GM21526 (cell line): ENCODE results near the gene SFSWAP.
"Not testable (repeated sequence)": the region's sequence is repeated elsewhere in the genome, so short reads cannot be mapped to it uniquely, and the experiment has no call there.

ENCODE experiments used
- ATAC-seq: cut with Tn5 transposase; IDR thresholded peaks from one replicate; pipeline ENCODE4 v1.9.1; 2021; ENCODE audit warnings: moderate library complexity; ENCODE audit not compliant: unreplicated experiment, low FRiP score

SFSWAP gene

DNA sequence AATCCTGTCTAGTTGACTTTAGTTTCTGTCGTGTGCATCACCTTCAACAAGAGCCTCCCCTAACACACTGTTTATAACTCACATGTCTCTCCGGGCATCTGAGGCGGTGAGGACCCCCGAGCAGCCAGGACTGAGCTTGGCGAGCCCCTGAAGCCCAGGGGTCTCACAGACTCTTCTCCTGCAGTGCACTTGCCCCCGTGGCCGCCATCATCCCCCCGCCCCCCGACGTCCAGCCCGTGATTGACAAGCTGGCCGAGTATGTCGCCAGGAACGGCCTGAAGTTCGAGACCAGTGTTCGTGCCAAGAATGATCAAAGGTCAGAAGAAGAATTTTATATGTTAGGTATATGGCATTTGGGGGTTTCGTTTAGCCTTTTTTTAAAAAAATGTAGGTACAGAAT is 43.3 kb downstream of the SFSWAP start:
- no peak for ATAC-seq

DNA sequence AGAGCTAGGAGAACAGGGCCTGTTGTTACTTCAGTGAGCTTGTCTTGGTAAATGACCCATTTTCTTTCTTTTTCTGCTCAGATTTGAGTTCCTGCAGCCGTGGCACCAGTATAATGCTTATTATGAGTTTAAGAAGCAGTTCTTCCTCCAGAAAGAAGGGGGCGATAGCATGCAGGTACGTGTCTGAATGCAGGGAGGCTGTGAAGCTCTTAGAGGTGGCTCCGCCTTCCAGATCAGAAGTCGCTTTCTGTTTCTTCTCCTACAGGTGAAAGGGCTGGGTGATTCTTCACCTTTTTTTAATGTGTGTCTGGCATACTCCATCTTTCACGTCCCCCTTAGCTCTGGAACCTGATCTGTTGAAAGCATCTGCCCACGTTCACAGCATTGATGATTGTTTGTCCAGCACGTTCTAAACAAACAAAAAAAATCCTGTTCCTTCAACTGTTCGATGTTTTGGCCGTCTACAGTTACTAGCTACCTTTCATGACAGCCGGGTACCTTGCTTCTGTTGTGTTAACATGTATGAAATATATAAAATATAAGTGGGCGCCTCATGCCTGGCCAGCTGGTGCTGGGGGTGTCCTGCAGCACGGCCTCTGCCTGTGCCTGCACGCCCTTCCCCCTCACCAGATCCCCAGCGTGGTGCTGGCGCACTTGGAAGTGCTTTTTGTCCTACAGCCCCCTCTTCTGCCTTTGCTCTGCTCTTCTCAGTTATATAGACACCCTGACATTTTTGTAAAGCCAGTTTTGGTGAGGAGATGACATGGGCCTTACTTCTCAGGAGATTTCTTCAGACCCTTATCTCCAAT is 44.6 kb downstream of the SFSWAP start:
- no peak for ATAC-seq

DNA sequence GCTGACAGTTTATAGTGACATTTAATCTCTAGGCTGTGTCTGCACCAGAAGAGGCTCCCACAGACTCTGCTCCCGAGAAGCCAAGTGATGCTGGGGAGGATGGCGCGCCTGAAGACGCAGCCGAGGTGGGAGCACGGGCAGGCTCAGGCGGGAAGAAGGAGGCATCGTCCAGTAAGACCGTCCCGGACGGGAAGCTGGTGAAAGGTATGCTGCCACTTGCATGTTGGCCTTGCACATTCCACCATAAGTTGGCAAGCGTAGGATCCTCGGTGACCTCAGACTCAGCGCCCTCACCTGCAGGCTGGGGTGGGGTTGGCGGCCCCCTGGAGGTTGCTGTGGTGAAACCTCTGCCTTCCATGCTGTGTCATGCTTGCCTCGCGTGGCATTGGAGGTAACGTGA is 45.6 kb downstream of the SFSWAP start:
- ATAC-seq: no peak

DNA sequence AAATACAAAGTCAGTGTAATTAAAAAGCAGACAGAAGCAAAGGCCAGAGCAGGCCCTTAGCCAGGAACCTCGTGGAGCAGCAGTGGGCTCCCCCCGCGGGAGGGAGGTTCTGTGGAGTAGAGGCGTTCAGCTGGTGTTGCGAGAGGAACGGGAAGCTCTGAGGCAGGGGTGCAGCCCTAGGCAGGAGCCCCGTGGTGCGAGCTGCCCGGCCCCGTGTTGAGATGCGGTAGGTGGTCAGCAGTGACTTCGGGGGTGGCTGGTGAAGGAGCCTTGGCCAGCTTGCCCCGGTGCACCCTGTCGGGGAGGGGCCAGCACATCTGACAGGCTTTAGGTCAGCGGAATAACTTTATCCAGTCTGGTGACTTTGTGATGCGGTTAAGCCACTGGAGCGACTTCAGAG is 46.2 kb downstream of the SFSWAP start:
- ATAC-seq: no peak

DNA sequence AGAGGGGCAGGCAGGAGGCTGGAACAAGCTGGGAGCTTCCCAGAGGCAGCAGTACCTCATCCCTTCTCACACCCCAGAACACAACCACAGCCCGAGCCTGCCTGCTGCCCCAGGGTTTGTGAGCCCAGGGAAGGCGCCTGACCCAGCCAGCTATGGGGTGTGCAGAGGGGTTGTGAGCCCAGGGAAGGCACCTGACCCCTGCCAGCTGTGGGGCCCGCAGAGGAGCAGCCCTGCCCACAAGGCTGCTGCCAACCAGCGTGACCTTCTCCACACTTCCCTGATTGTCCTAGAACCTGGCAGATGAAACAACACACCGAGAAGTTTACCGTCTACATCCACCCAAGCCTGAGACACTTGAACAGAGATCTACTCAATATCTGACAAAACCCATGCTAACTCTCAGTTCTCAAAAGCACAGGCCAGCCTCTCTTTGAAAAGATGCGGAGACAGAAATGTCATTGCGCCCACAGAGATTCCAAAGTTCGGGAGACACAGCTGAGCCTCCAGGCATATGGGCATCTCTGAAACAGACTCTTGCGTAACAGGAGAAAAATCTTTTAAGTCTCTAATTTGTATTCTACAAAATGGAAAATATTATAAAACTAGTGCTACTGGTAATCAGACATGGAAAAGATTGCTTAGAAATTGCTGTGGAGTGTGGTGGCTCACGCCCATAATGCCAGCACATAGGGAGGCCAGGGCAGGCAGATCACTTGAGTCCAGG is 47.3 kb downstream of the SFSWAP start:
- ATAC-seq: no peak

DNA sequence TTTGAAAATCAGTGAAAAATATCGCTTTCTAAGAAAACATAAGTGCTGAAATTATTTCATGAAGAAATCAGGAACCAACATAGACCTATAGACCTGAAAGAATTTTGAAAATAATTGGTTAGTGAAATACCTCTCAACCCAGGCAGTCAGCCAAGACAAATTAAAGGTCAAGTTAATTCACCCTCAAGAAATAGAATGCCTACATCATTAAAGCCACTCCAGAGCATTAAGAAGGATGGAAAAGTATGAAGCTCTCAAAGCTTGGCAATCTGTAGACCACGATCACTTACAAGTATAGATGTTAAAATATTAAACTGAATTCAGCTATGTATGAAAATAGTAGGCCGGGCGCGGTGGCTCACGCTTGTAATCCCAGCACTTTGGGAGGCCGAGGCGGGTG is 48.3 kb downstream of the SFSWAP start:
- no peak for ATAC-seq

DNA sequence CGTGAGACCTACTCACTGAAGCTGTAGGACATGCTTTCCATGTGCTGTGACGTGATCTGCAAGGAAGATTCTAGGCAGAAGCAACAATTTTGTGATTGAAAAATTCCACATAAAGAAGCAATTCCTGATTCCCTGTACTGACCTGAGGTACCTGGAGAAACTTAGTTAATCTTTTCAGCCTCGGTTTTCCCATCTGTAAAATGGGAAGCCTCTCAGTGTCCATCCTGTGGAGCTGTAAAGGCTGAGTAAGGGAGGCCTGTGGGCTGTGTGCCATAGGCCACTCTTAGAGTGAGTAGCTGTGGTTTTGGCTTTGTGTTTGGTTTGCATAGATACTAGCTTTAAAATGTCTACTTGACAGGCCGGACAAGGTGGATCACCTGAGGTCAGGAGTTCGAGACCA is 50.7 kb downstream of the SFSWAP start:
- no peak for ATAC-seq

DNA sequence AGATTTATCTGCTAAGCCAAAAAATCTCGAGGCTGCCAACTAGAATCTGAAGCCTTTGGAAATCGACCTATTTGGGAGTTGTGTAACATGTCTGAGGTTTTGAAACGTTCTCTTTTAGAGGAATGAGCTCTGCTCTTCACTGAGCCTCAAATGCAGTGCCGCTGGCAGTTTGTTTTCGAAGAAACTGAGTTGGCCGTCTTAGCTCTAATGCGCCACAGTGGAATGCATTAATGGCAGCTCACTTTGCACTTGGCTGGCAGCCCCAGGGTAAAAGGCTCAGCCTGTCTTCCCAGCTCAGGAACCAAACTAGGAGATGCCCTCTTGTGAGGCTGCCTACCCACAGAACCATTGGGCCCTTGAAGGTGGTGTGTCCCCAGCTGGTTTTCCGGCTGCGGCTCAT is 53.8 kb downstream of the SFSWAP start:
- no peak for ATAC-seq

DNA sequence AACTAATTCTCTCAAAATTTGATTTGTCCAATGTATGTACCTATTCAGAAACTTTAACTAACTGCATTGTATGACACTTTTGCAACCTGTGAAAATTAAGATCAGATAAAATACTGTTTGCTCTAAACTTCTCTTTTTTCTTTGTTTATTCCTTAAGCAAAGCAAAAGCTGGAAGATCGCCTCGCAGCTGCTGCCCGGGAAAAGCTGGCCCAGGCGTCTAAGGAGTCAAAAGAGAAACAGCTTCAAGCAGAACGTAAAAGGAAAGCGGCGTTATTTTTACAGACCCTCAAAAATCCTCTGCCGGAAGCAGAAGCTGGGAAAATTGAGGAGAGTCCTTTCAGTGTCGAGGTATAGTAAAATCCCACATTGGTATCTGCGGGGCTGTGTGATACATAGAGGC is 55.1 kb downstream of the SFSWAP start:
- ATAC-seq: no peak

DNA sequence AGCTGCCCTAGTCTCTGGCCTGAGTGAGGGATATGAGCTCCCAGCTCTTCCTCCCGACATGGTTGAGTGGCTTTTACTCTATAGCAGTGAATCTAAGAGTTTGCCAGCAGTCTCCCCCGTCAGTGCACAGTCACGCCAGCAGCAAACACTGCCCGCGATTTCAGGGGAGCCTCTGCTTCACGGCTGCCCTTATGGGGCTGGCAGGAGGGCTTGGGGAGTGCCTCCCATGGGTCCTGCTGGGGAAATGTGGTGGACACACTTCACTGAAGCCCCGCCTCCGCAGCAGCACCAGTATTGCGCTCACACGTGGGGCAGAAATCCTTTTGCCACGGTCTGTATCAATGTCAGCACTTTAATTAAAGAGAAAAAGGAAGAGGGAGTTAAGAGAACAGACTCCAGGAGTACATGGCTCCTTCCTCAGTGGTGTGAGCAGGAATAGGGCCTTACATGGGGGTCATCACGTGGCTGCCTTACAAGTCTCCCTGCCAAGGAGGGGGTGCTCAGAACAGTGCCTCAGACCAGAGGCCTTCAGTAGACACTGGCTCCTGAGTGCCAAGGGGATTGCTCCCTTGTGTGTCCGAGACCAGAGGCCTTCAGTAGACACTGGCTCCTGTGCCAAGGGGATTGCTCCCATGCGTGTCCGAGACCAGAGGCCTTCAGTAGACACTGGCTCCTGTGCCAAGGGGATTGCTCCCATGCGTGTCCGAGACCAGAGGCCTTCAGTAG is 55.7 kb downstream of the SFSWAP start:
- ATAC-seq: no peak

DNA sequence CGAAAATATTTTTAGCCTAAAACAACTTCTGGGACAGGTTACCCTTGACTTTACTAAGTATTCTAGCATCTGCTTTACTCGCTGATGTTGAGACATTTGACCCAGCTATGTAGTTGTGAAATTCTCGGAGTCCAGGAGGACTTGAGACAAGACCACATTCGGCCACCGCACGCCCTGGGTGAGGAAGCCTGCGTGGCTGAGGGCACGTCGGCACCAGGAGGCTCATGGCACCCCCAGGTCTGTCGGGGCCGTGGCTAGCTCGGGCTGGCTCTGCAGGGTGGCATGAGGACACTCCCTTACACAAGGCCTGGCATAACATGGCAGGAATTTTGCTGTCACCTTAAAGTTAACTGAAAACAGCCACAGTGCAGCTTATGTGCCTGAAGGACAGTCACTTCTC is 59.2 kb downstream of the SFSWAP start:
- no peak for ATAC-seq

DNA sequence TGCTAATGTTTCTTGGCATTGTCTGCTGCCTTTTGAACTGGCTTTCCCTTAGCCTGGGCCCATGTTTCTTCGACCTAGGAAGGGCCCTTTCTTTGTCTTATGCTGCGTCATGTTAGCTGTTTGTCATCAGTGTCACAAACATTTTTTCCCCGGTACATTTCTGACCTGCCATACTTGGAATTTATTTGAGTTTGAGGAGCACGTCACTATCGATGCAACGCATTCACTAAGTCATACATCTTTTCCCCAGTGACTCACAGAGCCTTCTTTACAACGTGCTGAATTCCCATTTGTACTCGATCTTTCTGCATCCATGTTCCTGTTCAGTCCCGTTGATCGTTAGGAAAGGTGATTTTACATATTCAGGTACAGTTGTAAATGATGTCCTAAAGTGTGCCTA is 61.1 kb downstream of the SFSWAP start:
- no peak for ATAC-seq

DNA sequence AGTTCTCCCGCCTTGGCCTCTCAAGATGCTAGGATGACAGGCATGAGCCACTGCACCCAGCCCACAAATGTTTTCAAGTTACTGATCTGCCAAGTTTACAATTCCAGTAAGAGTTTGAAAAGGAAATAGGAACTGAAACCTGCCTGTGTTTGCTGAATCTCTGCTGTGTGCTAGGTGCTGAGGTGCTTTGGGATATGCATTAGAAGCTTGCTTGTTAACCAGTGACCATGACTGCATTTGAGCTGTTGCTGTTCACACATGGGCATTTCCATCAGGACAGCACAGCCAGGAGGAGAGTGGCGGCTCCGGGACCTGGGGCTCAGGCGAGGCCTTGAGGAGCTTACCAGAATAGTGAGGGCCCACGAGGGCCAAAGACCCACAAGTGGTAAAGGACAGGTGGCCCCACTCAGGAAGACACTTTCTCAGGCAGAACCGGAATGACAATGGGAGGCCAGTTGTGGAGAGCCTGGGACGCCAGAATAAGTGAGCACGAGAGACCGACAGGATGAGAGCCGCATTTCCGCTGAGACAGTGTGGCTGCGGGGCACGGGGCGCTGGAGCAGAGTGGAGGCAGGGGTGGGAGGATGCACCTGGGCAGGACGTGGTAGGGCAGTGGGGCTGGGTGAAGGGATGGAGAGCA is 62.8 kb downstream of the SFSWAP start:
- ATAC-seq: peak; percentile 82

DNA sequence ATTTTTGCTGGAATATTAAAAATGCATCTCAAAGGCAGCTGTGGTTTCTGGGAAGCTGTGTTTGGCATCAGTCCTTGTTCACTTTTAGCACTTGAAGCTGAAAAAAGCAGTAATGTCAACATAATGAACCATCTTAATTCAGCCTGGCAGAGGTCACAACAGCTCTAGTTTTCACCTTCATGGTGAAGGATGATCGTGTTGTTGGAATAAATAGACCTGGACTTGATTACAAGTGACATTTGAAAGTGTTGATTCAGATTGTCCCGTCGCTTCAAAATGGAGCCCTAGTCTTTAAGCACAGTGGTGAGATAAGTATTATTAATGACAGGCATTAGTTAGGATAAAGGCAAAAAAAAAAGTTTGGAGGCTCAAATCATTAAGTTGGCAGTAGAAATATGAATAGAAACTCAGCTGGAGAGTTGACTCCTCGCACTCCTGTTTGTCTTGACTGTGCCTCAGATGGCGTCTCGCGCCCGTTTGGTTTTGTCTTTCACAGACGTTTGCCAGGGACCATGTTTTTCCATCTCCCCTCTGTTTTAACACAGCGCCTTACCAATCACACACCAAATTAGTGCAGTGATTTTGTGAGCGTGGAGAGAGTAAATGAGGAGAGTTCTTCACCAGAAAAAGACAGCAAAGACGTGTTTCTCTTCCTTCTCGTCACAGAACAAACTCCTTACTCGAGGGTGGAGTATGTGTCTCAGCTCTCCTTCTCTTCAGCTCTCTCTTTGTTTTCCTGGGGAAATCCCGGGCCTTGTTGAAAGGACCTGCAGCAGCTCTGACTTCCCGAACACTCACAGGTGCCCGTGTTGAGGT is 63.9 kb downstream of the SFSWAP start:
- ATAC-seq: no peak

DNA sequence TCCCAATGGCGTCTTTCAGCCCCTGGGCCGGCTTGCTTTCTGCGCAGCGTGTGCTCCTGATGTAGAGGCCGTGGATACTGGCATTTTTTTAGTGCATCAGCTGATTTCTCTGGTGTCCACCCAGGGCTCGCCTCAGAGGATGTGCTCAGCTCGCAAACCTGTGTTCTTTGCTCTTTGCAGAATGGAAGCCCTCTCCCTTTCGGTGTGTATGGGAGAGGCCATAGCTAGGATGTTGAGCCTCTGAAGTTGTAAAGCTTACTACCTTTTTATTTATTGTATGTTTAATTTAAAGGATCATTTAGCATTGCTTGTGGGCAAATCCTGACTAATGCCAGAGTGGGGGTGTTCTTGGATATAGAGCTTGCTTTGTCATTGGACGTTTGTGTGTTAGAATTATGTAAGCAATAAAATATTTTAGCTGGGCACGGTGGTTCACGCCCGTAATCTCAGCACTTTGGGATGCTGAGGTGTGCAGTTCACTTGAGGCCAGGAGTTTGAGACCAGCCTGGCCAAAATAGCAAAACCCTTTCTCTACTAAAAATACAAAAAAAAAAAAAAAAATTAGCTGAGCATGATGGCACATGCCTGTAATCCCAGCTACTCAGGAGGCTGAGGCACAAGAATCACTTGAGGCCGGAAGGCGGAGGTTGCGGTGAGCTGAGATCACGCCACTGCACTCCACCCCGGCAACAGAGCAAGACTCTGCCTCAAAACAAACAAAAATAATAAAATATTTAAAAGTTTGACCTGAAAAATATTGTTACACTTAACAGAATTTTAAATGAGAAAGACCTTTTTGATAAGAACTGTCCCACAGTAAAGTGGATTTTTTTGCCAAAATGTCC is 64.7 kb downstream of the SFSWAP start:
- ATAC-seq: no peak

DNA sequence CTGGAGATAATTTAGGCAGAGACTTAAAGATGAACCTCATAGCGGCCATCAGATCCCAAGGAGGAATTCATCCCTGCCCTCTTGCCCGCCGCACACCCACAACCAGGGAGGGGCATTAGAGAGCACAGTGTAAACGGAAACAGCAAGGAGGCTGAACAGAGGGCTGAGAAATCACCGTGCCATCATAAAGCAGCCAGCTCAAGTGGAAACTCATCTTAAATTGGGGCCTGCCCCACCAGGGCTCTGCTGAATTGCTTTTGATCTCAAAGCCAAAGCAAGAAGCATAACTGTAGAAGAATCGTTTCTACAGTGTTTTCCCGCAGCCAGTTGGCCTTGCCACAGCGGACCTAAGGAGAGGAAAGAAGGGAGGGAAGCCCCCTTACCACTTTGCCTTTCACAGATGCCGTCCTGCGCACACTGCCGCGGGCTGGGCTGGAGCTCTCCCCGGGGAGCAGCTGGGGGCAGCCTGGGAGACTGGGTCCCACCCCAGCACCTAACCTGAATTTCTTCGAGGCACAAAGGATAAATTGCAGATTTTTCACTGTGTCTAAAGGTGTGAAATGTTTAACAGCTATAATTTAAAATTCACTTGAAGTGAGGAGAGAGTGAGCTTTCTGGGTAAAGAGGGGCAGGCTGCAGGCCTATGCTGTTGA is 65.5 kb downstream of the SFSWAP start:
- no peak for ATAC-seq

DNA sequence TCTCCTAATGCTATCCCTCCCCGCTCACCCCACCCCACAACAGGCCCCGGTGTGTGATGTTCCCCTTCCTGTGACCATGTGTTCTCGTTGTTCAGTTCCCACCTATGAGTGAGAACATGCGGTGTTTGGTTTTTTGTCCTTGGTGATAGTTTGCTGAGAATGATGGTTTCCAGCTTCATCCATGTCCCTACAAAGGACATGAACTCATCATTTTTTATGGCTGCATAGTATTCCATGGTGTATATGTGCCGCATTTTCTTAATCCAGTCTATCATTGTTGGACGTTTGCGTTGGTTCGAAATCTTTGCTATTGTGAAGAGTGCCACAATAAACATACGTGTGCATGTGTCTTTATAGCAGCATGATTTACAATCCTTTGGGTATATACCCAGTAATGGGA is 66.4 kb downstream of the SFSWAP start:
- not testable (repeated sequence) for ATAC-seq

DNA sequence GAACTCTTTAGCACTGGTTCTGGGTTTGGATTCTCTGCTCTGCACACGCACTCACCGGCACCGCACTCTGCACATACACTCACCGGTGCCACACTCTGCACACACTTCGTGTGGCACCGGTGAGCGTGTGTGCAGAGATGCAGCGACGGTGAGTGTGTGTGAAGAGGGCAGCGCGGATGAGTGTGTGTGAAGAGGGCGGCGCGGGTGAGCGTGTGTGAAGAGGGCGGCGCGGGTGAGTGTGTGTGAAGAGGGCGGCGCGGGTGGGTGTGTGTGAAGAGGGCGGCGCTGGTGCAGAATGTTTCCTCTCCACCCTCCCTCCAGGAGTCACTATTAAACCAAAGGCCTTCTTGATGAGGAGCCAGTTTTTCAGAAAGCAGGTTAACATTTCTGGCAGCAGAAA is 68.1 kb downstream of the SFSWAP start:
- no peak for ATAC-seq

DNA sequence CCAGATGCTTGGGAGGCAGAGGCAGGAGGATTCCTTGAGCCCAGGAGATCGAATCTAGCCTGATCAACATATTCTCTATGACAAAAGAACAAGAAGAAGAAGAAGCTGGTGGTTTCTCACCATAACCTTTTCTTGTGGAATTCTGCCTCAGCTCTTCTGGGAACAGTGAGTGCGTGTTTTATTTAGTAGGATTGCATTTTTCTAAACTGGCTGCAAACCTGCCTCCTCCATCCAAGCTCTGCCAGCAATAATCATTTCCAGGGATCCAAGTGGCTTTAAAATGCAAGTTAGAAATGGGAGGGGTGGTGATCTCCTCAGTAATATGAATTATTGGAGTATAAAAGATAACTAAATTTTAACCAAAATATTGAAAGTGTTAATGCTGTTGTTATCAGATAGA is 71.2 kb downstream of the SFSWAP start:
- no peak for ATAC-seq
